ENCODE data around the gene MRFAP1L1.

DNA sequence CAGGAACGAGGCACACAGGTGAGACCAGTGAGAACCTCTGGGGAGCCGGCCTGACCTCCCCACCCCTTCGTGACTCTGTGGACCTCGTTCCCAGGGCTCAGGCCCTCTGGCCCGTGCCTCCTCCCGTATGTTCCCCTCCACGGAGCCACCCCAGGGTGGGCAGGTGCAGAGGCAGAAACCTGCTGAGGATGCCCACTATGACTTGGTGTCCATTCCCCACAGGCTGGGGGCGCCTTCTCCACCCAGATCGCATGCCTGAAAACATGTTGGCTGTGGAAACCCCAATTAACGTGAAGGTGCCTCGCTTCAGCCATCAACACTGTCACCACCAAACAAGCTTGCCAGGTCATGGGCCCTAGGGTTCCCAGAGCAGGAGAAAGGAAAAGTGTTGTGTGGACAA is 33.3 kb upstream of the MRFAP1L1 start:
- TF ChIP-seq, protein P1, sequence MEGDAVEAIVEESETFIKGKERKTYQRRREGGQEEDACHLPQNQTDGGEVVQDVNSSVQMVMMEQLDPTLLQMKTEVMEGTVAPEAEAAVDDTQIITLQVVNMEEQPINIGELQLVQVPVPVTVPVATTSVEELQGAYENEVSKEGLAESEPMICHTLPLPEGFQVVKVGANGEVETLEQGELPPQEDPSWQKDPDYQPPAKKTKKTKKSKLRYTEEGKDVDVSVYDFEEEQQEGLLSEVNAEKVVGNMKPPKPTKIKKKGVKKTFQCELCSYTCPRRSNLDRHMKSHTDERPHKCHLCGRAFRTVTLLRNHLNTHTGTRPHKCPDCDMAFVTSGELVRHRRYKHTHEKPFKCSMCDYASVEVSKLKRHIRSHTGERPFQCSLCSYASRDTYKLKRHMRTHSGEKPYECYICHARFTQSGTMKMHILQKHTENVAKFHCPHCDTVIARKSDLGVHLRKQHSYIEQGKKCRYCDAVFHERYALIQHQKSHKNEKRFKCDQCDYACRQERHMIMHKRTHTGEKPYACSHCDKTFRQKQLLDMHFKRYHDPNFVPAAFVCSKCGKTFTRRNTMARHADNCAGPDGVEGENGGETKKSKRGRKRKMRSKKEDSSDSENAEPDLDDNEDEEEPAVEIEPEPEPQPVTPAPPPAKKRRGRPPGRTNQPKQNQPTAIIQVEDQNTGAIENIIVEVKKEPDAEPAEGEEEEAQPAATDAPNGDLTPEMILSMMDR (IDR thresholded peaks at IDR 0.05) = no peak
- no peak for TF ChIP-seq POLR2A (IDR thresholded peaks at IDR 0.05)
